Osteocyte (in vitro differentiated cells): Measurements from ENCODE around the gene CTCFL. TPM values are rescaled to one million over a fixed set of nuclear protein-coding genes. Genes with fewer than 3 reads are reported as not detected.

Source experiments
- DNase-seq: peaks from one replicate; pipeline ENCODE4 v3.0.0; 2021; ENCODE audit warnings: mixed read lengths; ENCODE audit not compliant: unreplicated experiment; ENCODE audit errors: extremely low spot score
- H3K27ac Mint-ChIP-seq: one replicate; pipeline ENCODE4 v1.8.0; 2021; ENCODE audit warnings: mild to moderate bottlenecking, mixed read lengths; ENCODE audit not compliant: unreplicated experiment
- H3K27me3 Mint-ChIP-seq: one replicate; pipeline ENCODE4 v1.8.0; 2021; ENCODE audit warnings: mixed read lengths; ENCODE audit not compliant: unreplicated experiment
- H3K36me3 Mint-ChIP-seq: one replicate; pipeline ENCODE4 v1.8.0; 2021; ENCODE audit warnings: mixed read lengths; ENCODE audit not compliant: unreplicated experiment
- H3K4me1 Mint-ChIP-seq: one replicate; pipeline ENCODE4 v1.8.0; 2021; ENCODE audit warnings: mixed read lengths; ENCODE audit not compliant: unreplicated experiment
- H3K4me3 Mint-ChIP-seq: one replicate; pipeline ENCODE4 v1.8.0; 2021; ENCODE audit warnings: mild to moderate bottlenecking, moderate library complexity, mixed read lengths; ENCODE audit not compliant: unreplicated experiment
- H3K9me3 Mint-ChIP-seq: one replicate; pipeline ENCODE4 v1.8.0; 2021; ENCODE audit warnings: mixed read lengths; ENCODE audit not compliant: unreplicated experiment
- total RNA-seq: library from RNA; stranded (reverse); gene quantifications from 2 replicates; pipeline ENCODE4 v1.2.1, GENCODE V29; 2021
- TF ChIP-seq, protein P1 (sequence below): fragments of 200-600 bp; sonication (generic); IDR thresholded peaks from 2 replicates; pipeline ENCODE4 v1.5.0; 2021; ENCODE audit warnings: antibody characterized with exemption, mild to moderate bottlenecking, moderate library complexity

The CTCFL gene
- total RNA-seq, 1 donor from 2014 or later: not detected

DNA sequence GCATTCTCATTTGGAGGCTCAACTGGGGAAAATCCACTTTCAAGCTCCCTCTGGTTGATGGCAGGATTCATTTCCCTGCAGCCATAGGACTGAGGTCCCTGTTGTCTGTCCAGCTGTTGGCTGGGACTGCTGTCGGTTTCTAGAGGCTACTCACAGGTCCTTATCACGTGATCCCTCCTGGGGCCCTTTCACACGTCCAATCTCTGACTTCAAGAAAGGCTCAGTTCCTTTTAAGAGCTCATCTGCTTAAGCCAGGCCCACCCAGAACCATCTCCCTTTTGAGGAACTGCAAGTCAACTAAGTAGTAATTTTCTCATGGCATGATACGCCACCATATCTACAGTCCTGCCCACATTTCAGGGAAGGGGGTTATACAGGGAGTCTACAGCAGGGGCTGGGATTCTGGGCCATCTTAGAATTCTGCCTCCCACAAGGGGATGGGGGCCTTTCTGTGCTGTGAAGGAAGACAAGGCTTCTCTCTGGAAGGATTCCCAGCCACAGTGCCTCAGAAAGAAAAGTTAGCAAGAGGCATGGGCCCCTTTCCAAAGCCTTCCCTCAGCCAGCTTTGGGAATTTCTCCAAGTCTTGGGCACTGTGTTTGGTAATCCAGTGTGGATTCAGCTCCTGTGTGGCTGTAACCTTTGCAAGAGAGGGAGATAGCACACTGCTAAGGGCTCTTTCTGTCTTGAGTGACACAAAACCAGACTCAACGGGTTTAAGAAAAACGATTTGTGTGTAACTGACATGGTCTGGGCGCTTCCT lies 66.4 kb downstream of the CTCFL start:
- Mint-ChIP-seq H3K36me3 (no peaks in the 10 kb centered on the region), H3K9me3 (no peaks in the 10 kb centered on the region), H3K27me3 (peaks cover 16% of the 10 kb centered on the region), H3K27ac (no peak overlapping the region), H3K4me1 (no peaks in the 10 kb centered on the region), H3K4me3 (no peak overlapping the region)
- no peak for DNase-seq
- TF ChIP-seq, protein P1, sequence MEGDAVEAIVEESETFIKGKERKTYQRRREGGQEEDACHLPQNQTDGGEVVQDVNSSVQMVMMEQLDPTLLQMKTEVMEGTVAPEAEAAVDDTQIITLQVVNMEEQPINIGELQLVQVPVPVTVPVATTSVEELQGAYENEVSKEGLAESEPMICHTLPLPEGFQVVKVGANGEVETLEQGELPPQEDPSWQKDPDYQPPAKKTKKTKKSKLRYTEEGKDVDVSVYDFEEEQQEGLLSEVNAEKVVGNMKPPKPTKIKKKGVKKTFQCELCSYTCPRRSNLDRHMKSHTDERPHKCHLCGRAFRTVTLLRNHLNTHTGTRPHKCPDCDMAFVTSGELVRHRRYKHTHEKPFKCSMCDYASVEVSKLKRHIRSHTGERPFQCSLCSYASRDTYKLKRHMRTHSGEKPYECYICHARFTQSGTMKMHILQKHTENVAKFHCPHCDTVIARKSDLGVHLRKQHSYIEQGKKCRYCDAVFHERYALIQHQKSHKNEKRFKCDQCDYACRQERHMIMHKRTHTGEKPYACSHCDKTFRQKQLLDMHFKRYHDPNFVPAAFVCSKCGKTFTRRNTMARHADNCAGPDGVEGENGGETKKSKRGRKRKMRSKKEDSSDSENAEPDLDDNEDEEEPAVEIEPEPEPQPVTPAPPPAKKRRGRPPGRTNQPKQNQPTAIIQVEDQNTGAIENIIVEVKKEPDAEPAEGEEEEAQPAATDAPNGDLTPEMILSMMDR: no peak

DNA sequence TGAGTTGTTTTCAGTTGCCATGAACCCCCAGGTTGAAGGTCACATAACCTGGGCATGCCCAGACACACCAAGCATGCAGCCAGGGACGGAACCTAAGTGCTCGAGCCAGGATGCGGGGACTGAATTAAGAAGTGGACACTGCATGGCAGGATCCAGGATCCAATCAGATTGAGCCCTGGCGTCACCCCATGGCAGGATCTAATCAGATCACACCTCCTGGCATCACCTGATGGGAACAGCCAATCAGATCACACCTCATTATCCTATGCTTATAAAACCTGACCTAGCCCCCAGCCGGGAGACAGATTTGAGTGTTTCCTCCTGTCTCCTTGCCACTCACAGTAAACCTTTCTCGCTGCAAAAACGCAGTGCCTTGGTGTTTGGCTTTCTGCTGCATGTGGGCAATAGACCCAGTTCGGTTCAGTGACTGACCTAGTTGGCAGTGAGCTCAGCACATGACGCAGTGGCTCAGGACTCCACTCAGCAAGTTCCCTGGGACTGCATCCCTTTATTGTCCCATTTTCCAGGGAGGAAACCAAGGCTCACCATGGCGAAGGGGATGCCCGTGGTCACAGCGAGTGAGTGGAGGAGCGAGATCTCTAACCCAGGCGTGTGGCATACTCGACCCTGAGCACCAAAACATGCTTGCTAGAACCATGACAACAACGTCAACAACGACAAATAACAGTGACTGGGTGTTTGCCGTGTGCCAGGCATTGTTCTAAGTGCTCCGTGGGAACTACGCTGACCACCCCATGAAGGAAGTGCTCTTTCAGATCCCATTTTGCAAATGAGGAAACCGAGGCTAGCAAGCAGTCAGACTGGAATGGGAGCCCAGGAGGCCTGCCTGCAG lies 67.5 kb downstream of the CTCFL start:
- Mint-ChIP-seq H3K9me3 (no peaks in the 10 kb centered on the region), H3K4me1 (no peaks in the 10 kb centered on the region), H3K4me3 (no peak overlapping the region), H3K27me3 (peaks cover 17% of the 10 kb centered on the region), H3K27ac (no peak overlapping the region), H3K36me3 (no peaks in the 10 kb centered on the region)
- no peak for DNase-seq
- TF ChIP-seq, protein P1: no peak

DNA sequence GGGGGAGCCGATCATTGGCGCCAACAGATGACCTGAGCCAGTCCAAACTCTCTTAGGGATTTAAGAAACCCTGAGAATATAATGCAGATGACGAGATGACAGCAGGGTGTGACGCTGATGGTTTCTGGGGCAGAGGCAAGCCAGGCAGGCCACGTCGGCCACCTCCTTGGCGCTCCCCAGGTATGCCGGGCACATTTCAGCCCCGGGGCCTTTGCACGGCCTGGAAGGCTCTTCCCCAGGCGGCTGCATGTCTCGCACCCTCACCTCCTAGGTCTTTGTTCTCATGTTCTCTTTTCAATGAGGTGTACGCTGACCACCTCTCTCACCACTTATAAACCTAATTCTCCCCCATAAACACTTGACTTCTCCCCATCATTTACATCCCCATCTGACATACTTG lies 68.8 kb downstream of the CTCFL start:
- H3K36me3 Mint-ChIP-seq: no peaks in the 10 kb centered on the region
- H3K4me3 Mint-ChIP-seq: no peak overlapping the region
- H3K4me1 Mint-ChIP-seq: no peaks in the 10 kb centered on the region
- H3K9me3 Mint-ChIP-seq: no peaks in the 10 kb centered on the region
- TF ChIP-seq, protein P1: no peak
- no peak for DNase-seq
- H3K27ac Mint-ChIP-seq: no peak overlapping the region
- H3K27me3 Mint-ChIP-seq: peaks cover 19% of the 10 kb centered on the region

DNA sequence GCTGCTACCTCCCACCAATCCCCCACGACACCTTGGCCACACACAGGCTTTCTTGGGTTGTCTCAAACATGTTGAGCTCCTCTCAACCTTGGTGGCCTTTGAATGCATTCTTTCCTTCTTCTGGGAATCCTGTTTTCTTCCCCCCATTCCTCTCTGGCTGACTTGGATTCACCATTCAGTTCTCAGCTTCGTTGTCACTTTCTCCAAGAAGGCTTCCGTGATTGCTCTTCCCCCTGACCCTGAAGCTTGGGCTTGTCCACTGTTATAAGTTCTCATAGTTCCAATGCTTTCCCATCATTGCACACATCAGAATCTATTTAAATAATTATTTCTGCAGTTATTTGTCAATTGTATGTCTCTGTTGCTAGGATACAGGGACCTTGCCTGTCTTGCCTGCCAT lies 69.6 kb downstream of the CTCFL start:
- no peak overlapping the region for H3K4me3 Mint-ChIP-seq
- no peak for DNase-seq
- H3K9me3 Mint-ChIP-seq: no peaks in the 10 kb centered on the region
- H3K27ac Mint-ChIP-seq: no peak overlapping the region
- TF ChIP-seq, protein P1: no peak
- no peaks in the 10 kb centered on the region for H3K4me1 Mint-ChIP-seq
- peaks cover 24% of the 10 kb centered on the region for H3K27me3 Mint-ChIP-seq
- no peaks in the 10 kb centered on the region for H3K36me3 Mint-ChIP-seq
